ENCODE data around the gene RNF181. TPM values are rescaled to one million over a fixed set of nuclear protein-coding genes. Genes with fewer than 3 reads are reported as not detected.

The RNF181 gene
- total and polyA plus RNA-seq, 2 donors (not counting 3 experiments of a cell fraction or from before 2014, with no cell fraction given), result 142 to 629 TPM

- CTCF ChIA-PET, result interaction anchor here (1.3 to 3.4 kb wide), 2 partner anchors 65 to 173 kb away, joined by 3 to 14 read pairs; no protein-coding TSS in a partner anchor
- H3K36me3 ChIP-seq (ENCODE audit: control insufficient read depth in 2 of 2, extremely low read depth in 1 of 2, insufficient read depth in 2 of 2, low read length in 2 of 2), result peaks cover 46 to 49% of the 10 kb centered on the region in 2 experiments
- no peak for FAIRE-seq
Measured at GRCh38 chr2:85642725-85643124, 47.2 kb downstream of the RNF181 start.

GRCh38 chr2:85644909-85645308 lies 49.4 kb downstream of the RNF181 start:
- no TSS peak for BruUV-seq (replicated peaks)
- Histone ChIP-seq H3K27me3 (ENCODE audit: control insufficient read depth in 2 of 2, insufficient read depth in 2 of 2, low read length in 2 of 2) (no peaks in the 10 kb centered on the region), H3K9me1 (replicated peaks; ENCODE audit: control insufficient read depth, extremely low read depth, insufficient read depth, low read length) (no peaks in the 10 kb centered on the region), H3K9me3 (replicated peaks; ENCODE audit: control insufficient read depth, insufficient read depth, low read length) (no peaks in the 10 kb centered on the region), H3K4me2 (ENCODE audit: insufficient read depth, low read length) (no peak overlapping the region), H3K9ac (replicated peaks; ENCODE audit: extremely low read depth, insufficient read depth, low read length) (no peak overlapping the region), H4K20me1 (replicated peaks; ENCODE audit: control insufficient read depth, extremely low read depth, insufficient read depth, low read length) (no peaks in the 10 kb centered on the region), H3K27ac (ENCODE audit: insufficient read depth, low read depth, low read length) (no peak overlapping the region), H3K79me2 (ENCODE audit: control insufficient read depth, insufficient read depth, low read length) (no peaks in the 10 kb centered on the region), H3K4me3 (replicated peaks in 1 of 3; ENCODE audit: insufficient read depth in 1 of 3, low read depth in 1 of 3, low read length in 3 of 3) (no peak overlapping the region), H3K36me3 (ENCODE audit: control insufficient read depth in 2 of 2, extremely low read depth in 1 of 2, insufficient read depth in 2 of 2, low read length in 2 of 2) (peaks cover 32 to 41% of the 10 kb centered on the region in 2 experiments), H2AFZ (ENCODE audit: low read depth, low read length) (no peak overlapping the region), H3K4me1 (ENCODE audit: control insufficient read depth, extremely low read depth, insufficient read depth, low read length) (peaks cover 16% of the 10 kb centered on the region)
- CTCF ChIA-PET, result interaction anchor here (0.9 to 3.4 kb wide), 4 partner anchors 8 to 183 kb away, joined by 3 to 14 read pairs (median 3); no protein-coding TSS in a partner anchor
- dilution Hi-C loops (cut with MboI; ENCODE audit: extremely low pct_ligation_motif_present, low sequenced_read_pairs), result no loop called here
- TF ChIP-seq JUN (IDR thresholded peaks at IDR 0.05; ENCODE audit: borderline replicate concordance, insufficient read depth, insufficient read length, low read depth) (no peak), MYC (IDR thresholded peaks at IDR 0.05; ENCODE audit: low read depth, low read length) (no peak), POLR2A (IDR thresholded peaks at IDR 0.05; ENCODE audit: low read depth, low read length) (no peak), FOS (IDR thresholded peaks at IDR 0.05; ENCODE audit: borderline replicate concordance, insufficient read depth, low read length) (no peak), CTCF (IDR thresholded peaks at IDR 0.05; ENCODE audit: extremely low read depth in 1 of 2, insufficient read depth in 1 of 2, low read depth in 1 of 2, low read length in 2 of 2) (no peak), GATA2 (IDR thresholded peaks at IDR 0.05; ENCODE audit: insufficient read depth, insufficient read length, low read depth, low read length) (no peak), POLR2AphosphoS5 (IDR thresholded peaks at IDR 0.05; ENCODE audit: insufficient read depth, low read depth, low read length) (no peak), EZH2 (IDR thresholded peaks at IDR 0.05; ENCODE audit: borderline replicate concordance, low read depth, low read length, severe bottlenecking) (no peak)
- TF ChIP-seq, protein P1, sequence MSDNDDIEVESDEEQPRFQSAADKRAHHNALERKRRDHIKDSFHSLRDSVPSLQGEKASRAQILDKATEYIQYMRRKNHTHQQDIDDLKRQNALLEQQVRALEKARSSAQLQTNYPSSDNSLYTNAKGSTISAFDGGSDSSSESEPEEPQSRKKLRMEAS (IDR thresholded peaks at IDR 0.05; ENCODE audit: insufficient read depth, insufficient read length), result no peak
- DNase-seq (ENCODE audit: low read depth, low spot score), result no peak
- intact Hi-C loops (cut with micrococcal nuclease), result loop anchor here (5.0 to 10.0 kb wide), 2 partner anchors 82 to 480 kb away; no protein-coding TSS in a partner anchor
- POLR2A ChIA-PET, result no interaction called here
- no peak for FAIRE-seq

More at GRCh38 chr2:85642725-85643124, 47.2 kb downstream of the RNF181 start:
- H3K9me3 ChIP-seq (replicated peaks; ENCODE audit: control insufficient read depth, insufficient read depth, low read length), result no peaks in the 10 kb centered on the region
- no peak for DNase-seq (ENCODE audit: low read depth, low spot score)
- TF ChIP-seq FOS (IDR thresholded peaks at IDR 0.05; ENCODE audit: borderline replicate concordance, insufficient read depth, low read length), result no peak
- TF ChIP-seq, protein P1 (IDR thresholded peaks at IDR 0.05; ENCODE audit: insufficient read depth, insufficient read length), result no peak
- no peaks in the 10 kb centered on the region for H3K9me1 ChIP-seq (replicated peaks; ENCODE audit: control insufficient read depth, extremely low read depth, insufficient read depth, low read length)
- H2AFZ ChIP-seq (ENCODE audit: low read depth, low read length), result no peak overlapping the region
- no peak overlapping the region for H3K4me2 ChIP-seq (ENCODE audit: insufficient read depth, low read length)
- no peaks in the 10 kb centered on the region for H4K20me1 ChIP-seq (replicated peaks; ENCODE audit: control insufficient read depth, extremely low read depth, insufficient read depth, low read length)
- dilution Hi-C loops (cut with MboI; ENCODE audit: extremely low pct_ligation_motif_present, low sequenced_read_pairs), result no loop called here
- POLR2A ChIA-PET, result interaction anchor here (0.8 kb wide), 1 partner anchor 106 kb away, joined by 3 read pairs; no protein-coding TSS in a partner anchor
- H3K4me1 ChIP-seq (ENCODE audit: control insufficient read depth, extremely low read depth, insufficient read depth, low read length), result no peaks in the 10 kb centered on the region
- H3K27me3 ChIP-seq (ENCODE audit: control insufficient read depth in 2 of 2, insufficient read depth in 2 of 2, low read length in 2 of 2), result no peaks in the 10 kb centered on the region
- H3K9ac ChIP-seq (replicated peaks; ENCODE audit: extremely low read depth, insufficient read depth, low read length), result no peak overlapping the region
- intact Hi-C loops (cut with micrococcal nuclease), result loop anchor here (10.0 kb wide), 1 partner anchor 482 kb away; no protein-coding TSS in a partner anchor
- no peak overlapping the region for H3K27ac ChIP-seq (ENCODE audit: insufficient read depth, low read depth, low read length)
- H3K79me2 ChIP-seq (ENCODE audit: control insufficient read depth, insufficient read depth, low read length), result peaks cover 2% of the 10 kb centered on the region
- H3K4me3 ChIP-seq (replicated peaks in 1 of 3; ENCODE audit: insufficient read depth in 1 of 3, low read depth in 1 of 3, low read length in 3 of 3), result no peak overlapping the region
- no TSS peak for BruUV-seq (replicated peaks)

Measured in endothelial cell of umbilical vein (primary cell).